HG02642 (cell line): ENCODE data around the gene URB1.
"Not testable (repeated sequence)": the region's sequence is repeated elsewhere in the genome, so short reads cannot be mapped to it uniquely, and the experiment has no call there.

Experiments
- ATAC-seq: cut with Tn5 transposase; IDR thresholded peaks from one replicate; pipeline ENCODE4 v1.9.1; 2021; ENCODE audit warnings: mild to moderate bottlenecking; ENCODE audit not compliant: unreplicated experiment, poor library complexity

URB1 gene

GRCh38 chr21:32392880-32393676 is at the start of gene URB1:
TSS of gene URB1 (minus strand) at chr21:32393012. CDS start at chr21:32392910, 102 bp downstream.
- peak; percentile 99 for ATAC-seq

- ATAC-seq: no peak
Measured at GRCh38 chr21:32437729-32438128, 44.9 kb upstream of the URB1 start.

GRCh38 chr21:32432982-32433660 is 40.3 kb upstream of the URB1 start:
- not testable (repeated sequence) for ATAC-seq

GRCh38 chr21:32427958-32428623 is 35.3 kb upstream of the URB1 start:
- no peak for ATAC-seq

- no peak for ATAC-seq
Measured at GRCh38 chr21:32426592-32427051, 33.8 kb upstream of the URB1 start.

GRCh38 chr21:32426066-32426465 is 33.3 kb upstream of the URB1 start:
- no peak for ATAC-seq

GRCh38 chr21:32425628-32426027 is 32.8 kb upstream of the URB1 start:
- ATAC-seq: no peak

- no peak for ATAC-seq
Measured at GRCh38 chr21:32424674-32425073, 31.9 kb upstream of the URB1 start.

GRCh38 chr21:32424191-32424535 is 31.4 kb upstream of the URB1 start:
- no peak for ATAC-seq

GRCh38 chr21:32423320-32424190 is 30.7 kb upstream of the URB1 start:
- ATAC-seq: no peak

GRCh38 chr21:32422064-32422463 is 29.3 kb upstream of the URB1 start:
- ATAC-seq: no peak

- no peak for ATAC-seq
Measured at GRCh38 chr21:32418146-32418545, 25.3 kb upstream of the URB1 start.

- no peak for ATAC-seq
Measured at GRCh38 chr21:32415451-32416398, 22.9 kb upstream of the URB1 start.

GRCh38 chr21:32414579-32415358 is 22.0 kb upstream of the URB1 start:
- no peak for ATAC-seq

GRCh38 chr21:32413697-32414578 is 21.1 kb upstream of the URB1 start:
- ATAC-seq: no peak

GRCh38 chr21:32413015-32413504 is 20.2 kb upstream of the URB1 start:
- ATAC-seq: no peak
